HepG2 (cell line): Measurements from ENCODE around the gene PLEKHA5. TPM values are rescaled to one million over a fixed set of nuclear protein-coding genes. Genes with fewer than 3 reads are reported as not detected.
A peak's percentile ranks its signal among the peaks of the same experiment; 100 is the strongest.

Experiments used
- ATF7-NPFF ChIP-seq: sonication (generic); formaldehyde crosslinking; IDR thresholded peaks from 2 replicates; pipeline ENCODE4 v1.8.1; 2023; ENCODE audit warnings: mild to moderate bottlenecking, low read depth, missing genetic modification reagents, moderate library complexity
- CCAR2 ChIP-seq: fragments of 200-400 bp; formaldehyde crosslinking; optimal IDR thresholded peaks from 2 replicates; pipeline ENCODE3; 2018; ENCODE audit warnings: low read depth, mild to moderate bottlenecking, low read length, moderate library complexity
- EHMT2 ChIP-seq: fragments of 200-600 bp; sonication (generic); IDR thresholded peaks from 2 replicates; pipeline ENCODE4 v1.7.0; 2017; ENCODE audit warnings: antibody characterized with exemption, low read depth, low read length, borderline replicate concordance
- FOXK1 ChIP-seq: sonication (generic); formaldehyde crosslinking; IDR thresholded peaks from 2 replicates; pipeline ENCODE4 v1.4.0; 2020; ENCODE audit warnings: low read depth, missing genetic modification reagents, borderline replicate concordance
- HDAC2 ChIP-seq: sonication (generic); formaldehyde crosslinking; IDR thresholded peaks from 2 replicates; pipeline ENCODE4 v1.4.0; 2020; ENCODE audit warnings: missing genetic modification reagents
- IKZF1 ChIP-seq: fragments of 450-650 bp; IDR thresholded peaks from 2 replicates; pipeline ENCODE4 v1.7.1; 2016
- KMT2B ChIP-seq: IDR thresholded peaks from 2 replicates; pipeline ENCODE4 v1.6.1; 2016; ENCODE audit warnings: missing genetic modification reagents, missing compliant biosample characterization
- LCORL ChIP-seq, 2 experiments: fragments of 450-650 bp in 1 of 2; sonication (generic) in 1 of 2; formaldehyde crosslinking in 1 of 2; IDR thresholded peaks; 2 replicates each; pipeline versions ENCODE4 v1.5.0 to v1.6.1; 2017 to 2020; ENCODE audit warnings: antibody characterized with exemption in 1 of 2, missing genetic modification reagents in 1 of 2
- MYC ChIP-seq: sonication (generic); formaldehyde crosslinking; IDR thresholded peaks from 2 replicates; pipeline ENCODE4 v1.9.0; 2021; ENCODE audit warnings: missing genetic modification reagents, borderline replicate concordance
- SRSF9 ChIP-seq: fragments of 200-400 bp; formaldehyde crosslinking; IDR thresholded peaks from 2 replicates; pipeline ENCODE4 v1.6.1; 2018; ENCODE audit warnings: borderline replicate concordance, mild to moderate bottlenecking, low read depth, low read length; ENCODE audit not compliant: insufficient read depth, poor library complexity, severe bottlenecking
- ZFYVE20 ChIP-seq: sonication (generic); formaldehyde crosslinking; IDR thresholded peaks from 2 replicates; pipeline ENCODE4 v1.8.0; 2023; ENCODE audit warnings: low read depth, mild to moderate bottlenecking, moderate library complexity, missing genetic modification reagents, borderline replicate concordance
- ZNF207 ChIP-seq: fragments of 450-650 bp; IDR thresholded peaks from 2 replicates; pipeline ENCODE4 v1.6.1; 2016; ENCODE audit warnings: antibody characterized with exemption, borderline replicate concordance
- ZSCAN21 ChIP-seq: sonication (generic); formaldehyde crosslinking; IDR thresholded peaks from 2 replicates; pipeline ENCODE4 v1.8.0; 2022; ENCODE audit warnings: mild to moderate bottlenecking, missing genetic modification reagents, moderate library complexity, borderline replicate concordance
- polyA plus RNA-seq, 8 experiments: library from polyadenylated mRNA; depleted of rRNA in 3 of 8; stranded (reverse) in 7 of 8; unstranded in 1 of 8; fragments of >200 nt; fragmentation: Illumina TruSeq in 4 of 8; extraction: Trizol in 4 of 8; gene quantifications; 2 replicates each; pipeline versions ENCODE4 v1.2.1 to v1.2.3, GENCODE V29; 2011 to 2016; ENCODE audit warnings: low read depth in 4 of 8, missing spikeins in 1 of 8, mixed read lengths in 1 of 8; ENCODE audit not compliant: insufficient read depth in 1 of 8
- total RNA-seq, 5 experiments: library from RNA; depleted of rRNA; stranded (reverse); fragments of >200 nt; fragmentation: Illumina TruSeq; extraction: Trizol; gene quantifications; 2 replicates each; pipeline ENCODE4 v1.2.3, GENCODE V29; 2016; ENCODE audit warnings: low read depth in 1 of 5
- TF ChIP-seq, protein P1 (sequence below): sonication (generic); formaldehyde crosslinking; IDR thresholded peaks from 2 replicates; pipeline ENCODE4 v1.4.0; 2020; ENCODE audit warnings: missing genetic modification reagents
- TF ChIP-seq, protein P2 (sequence below): sonication (generic); formaldehyde crosslinking; conservative IDR thresholded peaks from 2 replicates; pipeline ENCODE4 v1.5.0; 2020; ENCODE audit warnings: missing genetic modification reagents
- TF ChIP-seq, protein P3 (sequence below): sonication (generic); formaldehyde crosslinking; IDR thresholded peaks from 2 replicates; pipeline ENCODE4 v1.4.0; 2020; ENCODE audit warnings: missing genetic modification reagents
- TF ChIP-seq, protein P4 (sequence below): sonication (generic); formaldehyde crosslinking; IDR thresholded peaks from 2 replicates; pipeline ENCODE4 v1.4.0; 2020; ENCODE audit warnings: missing genetic modification reagents
- TF ChIP-seq, protein P5 (sequence below): IDR thresholded peaks from 2 replicates; pipeline ENCODE4 v1.6.1; 2012; ENCODE audit warnings: inconsistent platforms

Gene PLEKHA5
- total and polyA plus RNA-seq, 2 of the 13 experiments (the other 11 are each of a cell fraction or from before 2014, with no cell fraction given): 4.2 to 15.4 TPM

DNA sequence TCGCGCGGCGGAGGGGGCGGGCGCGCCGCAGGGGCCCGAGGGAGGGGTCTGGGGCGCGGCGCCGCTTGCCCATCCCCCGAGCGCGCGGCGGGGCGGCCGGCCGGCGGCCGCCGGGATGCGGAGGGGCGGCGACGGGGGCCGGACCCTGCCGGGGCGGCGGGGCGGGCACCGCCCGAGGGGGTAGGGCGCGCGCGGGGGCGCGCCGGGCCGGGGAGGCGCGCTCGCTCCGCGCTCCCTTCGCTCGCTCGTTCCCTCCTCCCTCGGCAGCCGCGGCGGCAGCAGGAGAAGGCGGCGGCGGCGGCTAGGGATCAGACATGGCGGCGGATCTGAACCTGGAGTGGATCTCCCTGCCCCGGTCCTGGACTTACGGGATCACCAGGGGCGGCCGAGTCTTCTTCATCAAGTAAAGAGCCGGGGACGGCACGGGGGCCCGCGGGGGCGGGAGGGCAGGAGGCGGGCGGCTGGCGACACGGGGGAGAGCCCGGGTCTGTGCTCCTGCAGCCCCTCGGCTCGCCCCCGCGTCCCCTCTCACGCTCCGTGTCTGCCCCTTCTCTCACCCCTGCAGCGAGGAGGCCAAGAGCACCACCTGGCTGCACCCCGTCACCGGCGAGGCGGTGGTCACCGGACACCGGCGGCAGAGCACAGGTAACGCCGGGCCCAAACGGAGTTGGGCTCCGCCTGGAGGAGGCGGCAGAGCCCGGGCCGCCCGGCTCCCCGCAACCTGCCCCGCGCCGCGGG, at the start of gene PLEKHA5 (continued):
- TF ChIP-seq, protein P1, sequence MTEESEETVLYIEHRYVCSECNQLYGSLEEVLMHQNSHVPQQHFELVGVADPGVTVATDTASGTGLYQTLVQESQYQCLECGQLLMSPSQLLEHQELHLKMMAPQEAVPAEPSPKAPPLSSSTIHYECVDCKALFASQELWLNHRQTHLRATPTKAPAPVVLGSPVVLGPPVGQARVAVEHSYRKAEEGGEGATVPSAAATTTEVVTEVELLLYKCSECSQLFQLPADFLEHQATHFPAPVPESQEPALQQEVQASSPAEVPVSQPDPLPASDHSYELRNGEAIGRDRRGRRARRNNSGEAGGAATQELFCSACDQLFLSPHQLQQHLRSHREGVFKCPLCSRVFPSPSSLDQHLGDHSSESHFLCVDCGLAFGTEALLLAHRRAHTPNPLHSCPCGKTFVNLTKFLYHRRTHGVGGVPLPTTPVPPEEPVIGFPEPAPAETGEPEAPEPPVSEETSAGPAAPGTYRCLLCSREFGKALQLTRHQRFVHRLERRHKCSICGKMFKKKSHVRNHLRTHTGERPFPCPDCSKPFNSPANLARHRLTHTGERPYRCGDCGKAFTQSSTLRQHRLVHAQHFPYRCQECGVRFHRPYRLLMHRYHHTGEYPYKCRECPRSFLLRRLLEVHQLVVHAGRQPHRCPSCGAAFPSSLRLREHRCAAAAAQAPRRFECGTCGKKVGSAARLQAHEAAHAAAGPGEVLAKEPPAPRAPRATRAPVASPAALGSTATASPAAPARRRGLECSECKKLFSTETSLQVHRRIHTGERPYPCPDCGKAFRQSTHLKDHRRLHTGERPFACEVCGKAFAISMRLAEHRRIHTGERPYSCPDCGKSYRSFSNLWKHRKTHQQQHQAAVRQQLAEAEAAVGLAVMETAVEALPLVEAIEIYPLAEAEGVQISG (CRISPR knock-in tag): 0 out of 2 replicates have a peak, but pooled peaks have one; percentile 22
- TF ChIP-seq IKZF1 (no peak), ZSCAN21 (CRISPR knock-in tag) (peak; percentile 45; the same call in 1 of the 2 replicates), MYC (0 out of 2 replicates have a peak, but pooled peaks have one; percentile 1), KMT2B (CRISPR knock-in tag) (peak; percentile 55; the same call in 1 of the 2 replicates), EHMT2 (no peak), SRSF9 (no peak), LCORL (IDR thresholded peaks at IDR 0.05) (no peak), LCORL (CRISPR knock-in tag; IDR thresholded peaks at IDR 0.05) (peak; percentile 21; the same call in 1 of the 2 replicates), ZFYVE20 (CRISPR knock-in tag) (no peak), FOXK1 (CRISPR knock-in tag) (no peak), ZNF207 (no peak), HDAC2 (no peak), ATF7-NPFF (CRISPR knock-in tag) (no peak), CCAR2 (no peak)
- TF ChIP-seq, protein P2, sequence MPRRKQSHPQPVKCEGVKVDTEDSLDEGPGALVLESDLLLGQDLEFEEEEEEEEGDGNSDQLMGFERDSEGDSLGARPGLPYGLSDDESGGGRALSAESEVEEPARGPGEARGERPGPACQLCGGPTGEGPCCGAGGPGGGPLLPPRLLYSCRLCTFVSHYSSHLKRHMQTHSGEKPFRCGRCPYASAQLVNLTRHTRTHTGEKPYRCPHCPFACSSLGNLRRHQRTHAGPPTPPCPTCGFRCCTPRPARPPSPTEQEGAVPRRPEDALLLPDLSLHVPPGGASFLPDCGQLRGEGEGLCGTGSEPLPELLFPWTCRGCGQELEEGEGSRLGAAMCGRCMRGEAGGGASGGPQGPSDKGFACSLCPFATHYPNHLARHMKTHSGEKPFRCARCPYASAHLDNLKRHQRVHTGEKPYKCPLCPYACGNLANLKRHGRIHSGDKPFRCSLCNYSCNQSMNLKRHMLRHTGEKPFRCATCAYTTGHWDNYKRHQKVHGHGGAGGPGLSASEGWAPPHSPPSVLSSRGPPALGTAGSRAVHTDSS (CRISPR knock-in tag): no peak
- TF ChIP-seq, protein P3, sequence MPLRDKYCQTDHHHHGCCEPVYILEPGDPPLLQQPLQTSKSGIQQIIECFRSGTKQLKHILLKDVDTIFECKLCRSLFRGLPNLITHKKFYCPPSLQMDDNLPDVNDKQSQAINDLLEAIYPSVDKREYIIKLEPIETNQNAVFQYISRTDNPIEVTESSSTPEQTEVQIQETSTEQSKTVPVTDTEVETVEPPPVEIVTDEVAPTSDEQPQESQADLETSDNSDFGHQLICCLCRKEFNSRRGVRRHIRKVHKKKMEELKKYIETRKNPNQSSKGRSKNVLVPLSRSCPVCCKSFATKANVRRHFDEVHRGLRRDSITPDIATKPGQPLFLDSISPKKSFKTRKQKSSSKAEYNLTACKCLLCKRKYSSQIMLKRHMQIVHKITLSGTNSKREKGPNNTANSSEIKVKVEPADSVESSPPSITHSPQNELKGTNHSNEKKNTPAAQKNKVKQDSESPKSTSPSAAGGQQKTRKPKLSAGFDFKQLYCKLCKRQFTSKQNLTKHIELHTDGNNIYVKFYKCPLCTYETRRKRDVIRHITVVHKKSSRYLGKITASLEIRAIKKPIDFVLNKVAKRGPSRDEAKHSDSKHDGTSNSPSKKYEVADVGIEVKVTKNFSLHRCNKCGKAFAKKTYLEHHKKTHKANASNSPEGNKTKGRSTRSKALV (CRISPR knock-in tag): no peak
- TF ChIP-seq, protein P4, sequence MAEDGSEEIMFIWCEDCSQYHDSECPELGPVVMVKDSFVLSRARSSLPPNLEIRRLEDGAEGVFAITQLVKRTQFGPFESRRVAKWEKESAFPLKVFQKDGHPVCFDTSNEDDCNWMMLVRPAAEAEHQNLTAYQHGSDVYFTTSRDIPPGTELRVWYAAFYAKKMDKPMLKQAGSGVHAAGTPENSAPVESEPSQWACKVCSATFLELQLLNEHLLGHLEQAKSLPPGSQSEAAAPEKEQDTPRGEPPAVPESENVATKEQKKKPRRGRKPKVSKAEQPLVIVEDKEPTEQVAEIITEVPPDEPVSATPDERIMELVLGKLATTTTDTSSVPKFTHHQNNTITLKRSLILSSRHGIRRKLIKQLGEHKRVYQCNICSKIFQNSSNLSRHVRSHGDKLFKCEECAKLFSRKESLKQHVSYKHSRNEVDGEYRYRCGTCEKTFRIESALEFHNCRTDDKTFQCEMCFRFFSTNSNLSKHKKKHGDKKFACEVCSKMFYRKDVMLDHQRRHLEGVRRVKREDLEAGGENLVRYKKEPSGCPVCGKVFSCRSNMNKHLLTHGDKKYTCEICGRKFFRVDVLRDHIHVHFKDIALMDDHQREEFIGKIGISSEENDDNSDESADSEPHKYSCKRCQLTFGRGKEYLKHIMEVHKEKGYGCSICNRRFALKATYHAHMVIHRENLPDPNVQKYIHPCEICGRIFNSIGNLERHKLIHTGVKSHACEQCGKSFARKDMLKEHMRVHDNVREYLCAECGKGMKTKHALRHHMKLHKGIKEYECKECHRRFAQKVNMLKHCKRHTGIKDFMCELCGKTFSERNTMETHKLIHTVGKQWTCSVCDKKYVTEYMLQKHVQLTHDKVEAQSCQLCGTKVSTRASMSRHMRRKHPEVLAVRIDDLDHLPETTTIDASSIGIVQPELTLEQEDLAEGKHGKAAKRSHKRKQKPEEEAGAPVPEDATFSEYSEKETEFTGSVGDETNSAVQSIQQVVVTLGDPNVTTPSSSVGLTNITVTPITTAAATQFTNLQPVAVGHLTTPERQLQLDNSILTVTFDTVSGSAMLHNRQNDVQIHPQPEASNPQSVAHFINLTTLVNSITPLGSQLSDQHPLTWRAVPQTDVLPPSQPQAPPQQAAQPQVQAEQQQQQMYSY (CRISPR knock-in tag): peak; percentile 76; the same call in 1 of the 2 replicates
- TF ChIP-seq, protein P5, sequence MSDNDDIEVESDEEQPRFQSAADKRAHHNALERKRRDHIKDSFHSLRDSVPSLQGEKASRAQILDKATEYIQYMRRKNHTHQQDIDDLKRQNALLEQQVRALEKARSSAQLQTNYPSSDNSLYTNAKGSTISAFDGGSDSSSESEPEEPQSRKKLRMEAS: peak; percentile 7; the same call in 1 of the 2 replicates
